GM10248 (cell line): ENCODE measurements around the gene RBBP7.

Experiments used
- CTCF ChIA-PET: fragments of 300-600 bp; sonication (Branson Sonifier 250); formaldehyde crosslinking; extraction: SDS; loops from one replicate; lab custom pipeline; 2021; ENCODE audit warnings: antibody characterized with exemption; lab: Yijun Ruan, JAX
- POLR2A ChIA-PET: fragments of 350-650 bp; sonication (Branson Sonifier 250); formaldehyde crosslinking; extraction: SDS; loops from one replicate; lab custom pipeline; 2020; ENCODE audit warnings: antibody characterized with exemption; lab: Yijun Ruan, JAX
- DNase-seq: peaks from one replicate; pipeline ENCODE4 v3.0.0; 2012; ENCODE audit errors: extremely low spot score
- TF ChIP-seq, protein P1 (sequence below): IDR thresholded peaks from 2 replicates; pipeline ENCODE4 v1.5.1; 2012; ENCODE audit warnings: mild to moderate bottlenecking, low read depth; ENCODE audit errors: extremely low read depth, missing control alignments, control extremely low read depth

The RBBP7 gene

DNA sequence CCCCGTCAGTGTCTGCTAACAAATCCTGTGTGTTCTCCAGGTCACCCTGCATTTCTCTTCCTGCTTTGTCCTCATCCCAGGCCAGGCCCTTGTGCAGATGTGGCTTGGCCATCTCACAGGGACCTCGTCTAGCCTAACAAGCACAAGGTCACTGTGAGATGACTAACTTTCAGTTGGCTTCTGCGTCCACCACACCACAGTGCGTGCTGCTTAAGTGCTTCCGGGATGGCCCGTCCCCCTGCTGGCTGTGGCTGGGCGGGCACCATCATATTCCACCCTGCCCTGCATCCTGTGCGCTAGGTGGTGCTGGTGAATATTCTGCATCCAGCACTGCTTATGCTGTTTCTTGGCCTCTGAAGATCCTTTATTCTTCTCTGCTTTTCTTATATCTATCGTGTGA lies 33.8 kb downstream of the RBBP7 start:
- TF ChIP-seq, protein P1, sequence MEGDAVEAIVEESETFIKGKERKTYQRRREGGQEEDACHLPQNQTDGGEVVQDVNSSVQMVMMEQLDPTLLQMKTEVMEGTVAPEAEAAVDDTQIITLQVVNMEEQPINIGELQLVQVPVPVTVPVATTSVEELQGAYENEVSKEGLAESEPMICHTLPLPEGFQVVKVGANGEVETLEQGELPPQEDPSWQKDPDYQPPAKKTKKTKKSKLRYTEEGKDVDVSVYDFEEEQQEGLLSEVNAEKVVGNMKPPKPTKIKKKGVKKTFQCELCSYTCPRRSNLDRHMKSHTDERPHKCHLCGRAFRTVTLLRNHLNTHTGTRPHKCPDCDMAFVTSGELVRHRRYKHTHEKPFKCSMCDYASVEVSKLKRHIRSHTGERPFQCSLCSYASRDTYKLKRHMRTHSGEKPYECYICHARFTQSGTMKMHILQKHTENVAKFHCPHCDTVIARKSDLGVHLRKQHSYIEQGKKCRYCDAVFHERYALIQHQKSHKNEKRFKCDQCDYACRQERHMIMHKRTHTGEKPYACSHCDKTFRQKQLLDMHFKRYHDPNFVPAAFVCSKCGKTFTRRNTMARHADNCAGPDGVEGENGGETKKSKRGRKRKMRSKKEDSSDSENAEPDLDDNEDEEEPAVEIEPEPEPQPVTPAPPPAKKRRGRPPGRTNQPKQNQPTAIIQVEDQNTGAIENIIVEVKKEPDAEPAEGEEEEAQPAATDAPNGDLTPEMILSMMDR, result no peak
- DNase-seq, result no peak
- POLR2A ChIA-PET, result no interaction called here
- CTCF ChIA-PET, result no interaction called here

DNA sequence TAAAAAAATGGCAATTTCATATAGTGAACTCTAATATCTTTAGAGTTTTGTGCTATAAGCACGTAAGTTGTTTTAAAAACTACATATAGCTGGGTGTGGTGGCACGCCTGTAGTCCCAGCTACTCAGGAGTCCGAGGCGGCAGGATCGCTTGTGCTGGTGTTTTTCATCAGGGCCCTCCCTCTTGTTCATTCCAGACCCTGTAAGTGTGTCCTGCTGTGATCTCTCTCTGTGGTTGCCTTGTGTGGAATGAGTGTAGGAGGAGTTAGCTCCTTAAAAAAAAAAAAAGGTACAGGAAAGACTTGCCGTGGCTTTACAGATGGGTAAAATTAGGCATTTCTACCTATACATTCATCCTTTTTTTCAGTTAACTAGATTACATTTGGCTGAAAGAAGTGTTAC lies 35.4 kb downstream of the RBBP7 start:
- TF ChIP-seq, protein P1, result no peak
- CTCF ChIA-PET, result interaction anchor here (1.0 to 1.2 kb wide), 2 partner anchors 10 to 212 kb away, joined by 3 to 4 read pairs; no protein-coding TSS in a partner anchor
- POLR2A ChIA-PET, result no interaction called here
- no peak for DNase-seq

DNA sequence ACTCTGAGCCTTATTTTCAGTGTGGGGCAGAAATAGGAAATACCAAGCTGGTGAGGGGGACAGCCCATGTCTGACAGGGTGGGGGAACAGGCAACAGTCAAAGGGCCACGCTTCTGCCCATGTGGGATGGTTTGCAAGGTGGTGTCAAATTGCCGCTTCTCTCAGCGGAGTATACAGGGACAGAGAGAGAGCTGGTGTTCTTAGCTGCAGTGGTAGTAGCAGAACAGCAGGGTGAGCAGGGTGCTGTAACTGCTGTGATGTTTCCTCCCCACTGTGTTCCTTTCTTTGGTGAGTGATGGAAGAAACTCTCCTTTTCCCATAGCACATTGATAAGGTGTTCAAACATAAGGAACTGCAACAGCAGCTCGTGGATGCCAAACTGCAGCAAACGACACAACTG lies 37.9 kb downstream of the RBBP7 start:
- ChIA-PET CTCF (no interaction called here), POLR2A (no interaction called here)
- DNase-seq, result no peak
- TF ChIP-seq, protein P1, result no peak

DNA sequence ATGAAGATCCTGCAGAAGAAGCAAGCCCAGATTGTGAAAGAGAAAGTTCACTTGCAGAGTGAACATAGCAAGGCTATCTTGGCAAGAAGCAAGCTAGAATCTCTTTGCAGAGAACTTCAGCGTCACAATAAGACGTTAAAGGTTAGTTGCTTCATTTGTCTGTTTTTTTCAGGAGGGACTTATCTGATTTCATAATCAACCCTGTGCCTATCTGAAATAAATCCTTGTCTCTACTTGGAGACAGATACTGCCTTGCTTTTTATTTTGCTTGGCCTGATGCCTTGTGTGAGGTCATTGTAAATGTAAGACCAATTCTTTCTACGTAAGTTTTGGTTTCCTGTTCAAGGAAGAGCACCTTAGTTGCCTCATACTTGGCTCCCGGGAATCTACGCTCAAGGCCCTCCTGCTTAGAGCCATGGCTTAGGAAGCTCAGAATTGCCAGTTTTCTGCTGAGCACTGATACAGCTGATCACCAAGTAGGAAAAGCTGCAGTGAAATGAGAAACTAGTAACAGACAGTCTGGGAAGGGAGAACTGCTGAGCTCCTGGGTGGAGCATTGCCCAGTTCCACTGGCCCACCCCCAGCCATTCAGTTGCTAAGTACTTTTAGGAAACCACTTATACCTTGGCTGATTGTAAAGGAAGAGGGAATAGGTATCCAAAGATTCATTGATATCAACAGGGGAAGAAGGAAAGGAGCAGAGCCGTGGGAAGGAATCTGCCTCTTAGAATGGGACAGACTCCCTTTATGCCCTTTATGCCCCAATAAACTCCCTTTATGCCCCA lies 41.8 kb downstream of the RBBP7 start:
- no peak for DNase-seq
- ChIA-PET POLR2A (no interaction called here), CTCF (interaction anchor here (1.1 to 1.9 kb wide), 5 partner anchors 15 to 234 kb away, joined by 3 to 6 read pairs (median 4); no protein-coding TSS in a partner anchor)
- TF ChIP-seq, protein P1, result no peak

DNA sequence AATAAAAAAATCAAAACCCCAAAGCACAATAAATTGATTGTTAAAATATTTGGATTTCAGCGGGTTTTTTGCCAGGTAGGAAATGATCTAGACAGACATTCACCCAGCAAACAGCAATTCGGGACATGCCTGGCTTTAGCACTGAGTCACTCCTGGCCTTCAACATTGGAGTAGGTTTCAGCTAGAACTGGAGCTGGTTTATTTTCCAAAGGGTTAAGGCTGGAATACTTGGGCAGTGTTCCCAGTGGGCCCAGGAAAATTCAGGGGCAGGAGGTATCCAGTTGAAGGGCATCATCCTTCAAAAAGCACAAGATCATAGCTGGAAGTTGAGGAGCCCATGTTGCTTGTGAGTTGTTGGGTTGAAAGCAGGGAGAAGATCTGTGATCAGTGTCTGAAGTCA lies 42.9 kb downstream of the RBBP7 start:
- no peak for DNase-seq
- TF ChIP-seq, protein P1, result no peak
- ChIA-PET CTCF (interaction anchor here (0.9 to 2.4 kb wide), 9 partner anchors 14 to 235 kb away, joined by 3 to 26 read pairs (median 4); no protein-coding TSS in a partner anchor), POLR2A (no interaction called here)

DNA sequence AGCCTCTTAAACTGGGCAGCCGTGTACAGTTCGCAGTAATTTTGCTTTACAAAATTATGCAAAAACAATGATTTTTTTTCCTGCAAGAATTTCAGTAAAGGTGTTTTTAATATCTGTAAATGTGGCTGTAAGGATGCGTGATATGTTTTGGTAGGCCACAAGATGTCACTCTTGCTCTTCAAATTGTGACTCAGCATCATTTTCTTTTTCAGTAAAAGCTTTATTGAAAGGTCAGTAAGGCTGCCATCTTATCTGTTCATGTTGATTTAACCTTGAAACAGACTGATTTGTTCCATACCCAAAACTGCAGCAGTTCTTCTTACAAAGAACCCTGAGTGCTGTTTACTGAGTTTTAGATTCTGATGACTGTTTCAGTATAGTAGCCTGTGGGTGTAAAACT lies 44.0 kb downstream of the RBBP7 start:
- DNase-seq, result peak; percentile 39
- CTCF ChIA-PET, result interaction anchor here (0.6 to 2.6 kb wide), 17 partner anchors 9 to 225 kb away, joined by 3 to 26 read pairs (median 4); no protein-coding TSS in a partner anchor
- TF ChIP-seq, protein P1, result no peak
- POLR2A ChIA-PET, result no interaction called here
